ENCODE measurements around the gene FOXP3. TPM values are rescaled to one million over a fixed set of nuclear protein-coding genes. Genes with fewer than 3 reads are reported as not detected.
"Not testable (repeated sequence)": the region's sequence is repeated elsewhere in the genome, so short reads cannot be mapped to it uniquely, and the experiment has no call there.

FOXP3 gene
- 0.13 TPM for polyA plus RNA-seq (2013, experiment 1 of 2; ENCODE audit: insufficient read length)
- polyA plus RNA-seq (2013, experiment 2 of 2; ENCODE audit: insufficient read length) = not detected

DNA sequence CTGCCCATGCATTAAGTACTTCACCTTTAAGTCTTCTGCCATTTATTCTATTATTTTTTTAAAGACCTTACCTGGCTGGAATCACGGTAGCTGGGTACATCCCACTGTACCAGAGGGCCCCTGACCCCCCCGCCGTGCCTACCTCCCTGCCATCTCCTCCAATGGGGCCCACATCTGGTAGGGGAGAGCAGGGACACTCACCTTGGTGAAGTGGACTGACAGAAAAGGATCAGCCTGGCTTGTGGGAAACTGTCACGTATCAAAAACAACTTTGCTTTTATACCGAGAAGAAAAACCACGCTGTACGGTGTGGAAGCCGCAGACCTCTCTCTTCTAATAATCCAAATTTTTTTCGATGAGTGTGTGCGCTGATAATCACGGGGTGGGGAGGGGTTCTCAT lies at the start of gene FOXP3:
TSS of gene FOXP3 (minus strand) at position 251 of the 400 bp plus-strand sequence. CDS start 6,205 bp downstream, outside the sequence.
- no peak for DNase-seq

DNA sequence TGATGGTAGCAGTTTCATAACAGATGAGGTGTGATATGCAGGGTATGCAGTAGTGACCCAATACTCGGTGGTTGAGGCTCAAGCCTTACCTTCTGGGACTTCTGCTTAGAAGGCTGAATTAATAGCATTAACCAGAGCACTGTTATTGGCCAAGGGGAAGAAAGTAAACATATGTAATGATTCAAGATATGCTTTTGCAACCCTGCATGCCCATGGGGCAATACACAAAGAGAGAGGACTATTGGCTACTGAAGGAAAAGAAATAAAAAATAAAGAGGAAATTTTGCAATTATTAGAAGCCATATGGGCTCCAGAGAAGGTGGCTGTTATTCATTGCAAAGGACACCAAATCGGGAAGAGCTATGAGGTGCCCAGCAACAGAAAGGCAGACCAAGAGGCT lies 47.7 kb upstream of the FOXP3 start:
- DNase-seq = no peak

GRCh38 chrX:49310371-49310770 lies 45.9 kb upstream of the FOXP3 start:
- no peak for DNase-seq

DNA sequence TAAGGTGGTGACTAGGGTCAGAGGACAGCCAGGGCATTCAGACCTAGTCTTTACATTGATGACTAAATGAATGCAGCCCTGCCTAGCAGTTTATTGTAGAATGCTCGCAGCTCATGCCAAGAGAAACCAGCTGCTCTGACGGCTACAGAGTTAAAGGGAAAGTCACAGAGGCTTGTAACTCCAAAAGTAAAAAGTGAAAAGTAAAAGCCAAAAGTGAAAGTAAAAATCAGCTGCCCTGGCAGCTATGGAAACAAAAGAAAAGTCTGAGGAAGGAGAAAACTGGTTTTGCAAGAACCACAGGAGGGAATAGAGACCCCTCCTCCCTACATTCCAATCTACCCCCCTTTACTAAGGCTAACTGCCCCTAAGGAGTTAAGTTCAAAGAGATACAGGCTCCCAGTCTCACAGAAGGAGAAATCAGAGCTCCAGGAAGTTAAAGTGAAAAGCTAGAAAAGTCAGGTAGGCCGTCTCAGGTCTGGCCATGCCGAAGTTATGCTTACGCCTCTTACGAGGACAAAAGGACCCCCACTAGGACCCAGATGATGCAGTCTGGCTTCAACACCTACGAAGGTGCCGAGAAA lies 45.0 kb upstream of the FOXP3 start:
- DNase-seq = peak; percentile 30

GRCh38 chrX:49308604-49309269 lies 44.2 kb upstream of the FOXP3 start:
- DNase-seq = peak; percentile 25

DNA sequence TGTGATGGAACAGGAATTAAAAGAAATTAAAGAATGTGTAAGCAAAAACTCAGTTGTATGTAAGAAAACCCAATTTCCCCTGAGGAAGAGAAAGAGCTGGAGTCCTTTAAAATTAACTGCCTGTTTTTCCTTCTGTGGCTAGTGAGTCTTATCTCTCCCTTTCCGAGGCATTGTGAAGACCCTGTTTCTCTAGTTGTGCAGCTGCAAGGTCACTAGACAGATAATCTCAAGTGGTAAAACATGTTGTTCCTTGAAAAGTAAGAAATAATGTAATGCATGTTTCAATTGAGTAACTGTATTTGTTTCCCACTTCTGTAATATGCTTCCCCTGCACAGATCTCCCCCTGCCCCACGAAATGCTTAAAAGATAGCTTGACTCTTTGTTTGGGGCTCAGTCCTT lies 43.3 kb upstream of the FOXP3 start:
- not testable (repeated sequence) for DNase-seq

- DNase-seq = no peak
Observed at GRCh38 chrX:49303346-49303745, 38.8 kb upstream of the FOXP3 start, which contains the start of gene GAGE10. Gene GAGE10 (plus strand): TSS chrX:49303646. CDS start chrX:49304860, 1,214 bp downstream.

- DNase-seq = no peak
Observed at GRCh38 chrX:49300703-49301102, 36.2 kb upstream of the FOXP3 start.

GRCh38 chrX:49299293-49299692 lies 34.8 kb upstream of the FOXP3 start:
- DNase-seq = not testable (repeated sequence)

- no peak for DNase-seq
Observed at GRCh38 chrX:49292400-49293362, 28.2 kb upstream of the FOXP3 start.

DNA sequence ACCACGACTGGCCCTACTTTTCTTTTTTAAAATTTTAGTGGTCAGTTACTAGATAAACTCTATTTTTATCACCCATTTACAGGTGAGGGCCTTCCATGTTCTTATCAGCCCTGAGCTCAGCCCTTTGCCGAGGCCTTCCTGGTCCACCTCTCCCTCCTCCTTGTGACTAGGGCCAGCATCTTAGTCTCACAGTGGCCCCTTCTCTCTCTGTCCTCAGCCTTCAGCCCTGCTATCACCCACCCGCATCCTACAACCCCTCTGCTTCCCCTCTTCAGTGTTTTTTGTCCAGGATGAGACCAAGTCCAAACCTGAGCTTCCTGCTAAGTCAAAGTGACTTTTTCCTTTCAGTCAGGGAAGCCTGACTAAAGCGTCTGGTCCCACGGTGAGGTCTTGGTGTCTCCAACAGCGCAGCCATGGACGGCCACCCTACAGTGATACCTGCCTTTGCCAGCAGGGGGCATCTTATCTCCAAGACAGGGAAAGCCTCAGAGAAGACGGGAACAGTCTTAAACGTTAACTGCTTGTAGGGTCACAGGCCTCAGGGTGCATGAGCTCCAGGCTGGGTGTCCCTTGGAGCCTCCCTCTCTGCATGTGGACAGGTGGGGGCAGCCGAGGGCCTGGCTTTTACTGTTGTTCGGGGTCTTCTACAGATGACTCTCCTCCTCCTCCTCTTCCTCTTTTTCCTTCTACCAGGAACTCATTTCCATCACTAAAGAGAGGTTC lies 27.3 kb upstream of the FOXP3 start:
- peak; percentile 48 for DNase-seq

DNA sequence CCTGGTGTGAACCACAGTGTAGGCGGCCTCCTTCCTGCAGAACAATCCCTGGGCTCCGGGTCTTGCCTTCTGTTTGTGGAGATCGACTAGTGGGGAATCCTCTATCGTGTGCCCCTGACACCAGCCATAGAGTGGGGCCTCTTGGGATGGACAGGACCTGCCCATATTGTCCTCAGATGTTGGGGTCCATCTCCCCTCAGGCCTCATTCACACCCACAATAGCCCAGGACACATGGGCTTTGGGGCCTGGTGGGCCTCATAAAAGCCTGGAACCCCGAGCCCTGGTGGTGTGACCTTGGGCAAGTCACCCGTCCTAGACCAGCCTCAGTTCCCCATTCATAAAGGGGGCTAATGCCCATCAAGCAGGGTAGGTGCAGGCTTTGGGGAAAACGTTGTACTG lies 25.7 kb upstream of the FOXP3 start:
- no peak for DNase-seq

GRCh38 chrX:49287665-49288064 lies 23.2 kb upstream of the FOXP3 start:
- no peak for DNase-seq

- DNase-seq = no peak
Observed at GRCh38 chrX:49286581-49286980, 22.1 kb upstream of the FOXP3 start.

DNA sequence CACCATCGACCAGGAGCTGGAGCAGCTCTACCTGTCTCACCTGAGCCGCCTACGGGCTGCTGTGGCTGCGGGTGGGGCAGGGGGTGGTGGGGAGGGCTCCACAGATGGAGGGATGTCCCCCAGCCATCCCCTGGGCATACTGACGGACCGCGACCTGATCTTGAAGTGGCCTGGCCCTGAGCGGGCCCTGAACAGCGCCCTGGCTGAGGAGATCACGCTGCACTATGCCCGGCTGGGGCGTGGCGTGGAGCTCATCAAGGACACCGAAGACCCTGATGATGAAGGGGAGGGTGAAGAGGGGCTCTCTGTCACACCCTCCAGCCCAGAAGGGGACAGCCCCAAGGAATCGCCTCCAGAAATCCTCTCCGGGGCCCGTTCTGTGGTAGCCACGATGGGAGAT lies 21.6 kb upstream of the FOXP3 start:
- DNase-seq = no peak

DNA sequence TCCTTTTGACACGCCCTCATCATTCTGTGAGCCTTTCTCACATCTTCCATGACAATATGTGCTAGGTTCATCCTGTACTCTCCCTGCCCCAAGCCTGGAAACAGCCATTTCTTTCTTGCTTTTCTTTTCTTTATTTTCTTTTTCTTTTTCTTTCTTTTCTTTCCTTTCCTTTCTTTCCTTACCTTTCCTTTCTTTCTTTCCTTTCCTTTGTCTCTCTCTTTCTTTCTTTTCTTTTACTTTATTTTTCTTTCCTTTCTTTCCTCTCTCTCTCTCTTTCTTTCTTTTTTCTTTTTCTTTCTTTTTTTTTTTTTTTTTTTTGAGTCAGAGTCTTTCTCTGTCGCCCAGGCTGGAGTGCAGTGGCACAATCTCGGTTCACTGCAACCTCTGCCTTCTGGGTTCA lies 19.7 kb upstream of the FOXP3 start:
- DNase-seq = no peak

- DNase-seq = peak; percentile 34
Observed at GRCh38 chrX:49282647-49283011, 18.1 kb upstream of the FOXP3 start.

- DNase-seq = no peak
Observed at GRCh38 chrX:49278081-49278480, 13.6 kb upstream of the FOXP3 start.

DNA sequence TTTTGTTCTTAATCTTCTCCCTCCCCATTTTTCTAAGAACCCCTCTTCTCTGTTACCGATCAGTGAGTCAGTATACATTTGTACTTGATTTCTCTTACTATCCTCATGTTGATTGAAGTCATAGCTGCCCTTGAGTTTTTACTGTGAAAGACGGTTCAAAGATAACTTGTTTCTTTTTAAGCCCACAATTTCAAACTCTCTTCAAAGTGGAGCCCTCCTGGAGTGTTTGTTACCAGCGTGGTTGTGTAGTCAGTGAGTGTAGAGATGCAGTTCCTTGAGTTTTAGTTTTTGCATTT lies 13.0 kb upstream of the FOXP3 start:
- DNase-seq = no peak

- DNase-seq = no peak
Observed at GRCh38 chrX:49276671-49277534, 12.4 kb upstream of the FOXP3 start.

DNA sequence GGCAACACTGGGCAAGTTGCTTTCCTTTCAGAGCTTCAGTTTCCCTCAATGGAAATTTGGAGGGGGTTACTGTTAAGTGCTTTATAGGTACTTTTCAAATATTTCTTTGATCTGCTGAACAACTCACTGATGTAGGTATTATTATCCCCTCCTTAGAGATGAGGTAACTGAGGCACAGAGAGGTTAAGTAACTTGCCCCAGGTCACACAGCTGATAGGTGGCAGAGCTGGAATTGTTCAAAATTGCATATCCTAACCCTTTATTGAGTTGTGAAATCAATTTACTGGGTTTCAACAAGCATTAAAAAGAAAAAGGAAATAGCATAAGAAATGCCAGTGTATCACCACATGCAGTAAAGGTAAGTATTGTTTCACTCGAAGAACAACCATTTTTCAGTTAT lies 11.7 kb upstream of the FOXP3 start:
- DNase-seq = no peak

Measured in fibroblast of skin of scalp (primary cell).